Ecto neural progenitor cell (in vitro differentiated cells): ENCODE measurements around the gene CFAP77.
A peak's percentile ranks its signal among the peaks of the same experiment; 100 is the strongest.

Experiments used
- DNase-seq: peaks from one replicate; pipeline ENCODE4 v3.0.0-alpha.2; 2018; ENCODE audit warnings: low spot score

Gene CFAP77

GRCh38 chr9:132408521-132408920 is 1.5 kb upstream of the CFAP77 start:
- DNase-seq = no peak

GRCh38 chr9:132410642-132411041 is 631 bp downstream of the CFAP77 start:
- no peak for DNase-seq

GRCh38 chr9:132411091-132411508 is 1.1 kb downstream of the CFAP77 start:
- peak; percentile 85 for DNase-seq

- peak; percentile 79 for DNase-seq
Observed at GRCh38 chr9:132412089-132412488, 2.1 kb downstream of the CFAP77 start.

GRCh38 chr9:132413926-132414325 is 3.9 kb downstream of the CFAP77 start:
- DNase-seq = no peak

GRCh38 chr9:132414731-132415130 is 4.7 kb downstream of the CFAP77 start:
- no peak for DNase-seq

GRCh38 chr9:132415181-132415580 is 5.2 kb downstream of the CFAP77 start:
- no peak for DNase-seq

GRCh38 chr9:132418726-132419363 is 8.8 kb downstream of the CFAP77 start:
- no peak for DNase-seq

GRCh38 chr9:132422574-132422973 is 12.6 kb downstream of the CFAP77 start:
- no peak for DNase-seq

- no peak for DNase-seq
Observed at GRCh38 chr9:132423503-132423902, 13.5 kb downstream of the CFAP77 start.

- peak; percentile 83 for DNase-seq
Observed at GRCh38 chr9:132424857-132425674, 15.1 kb downstream of the CFAP77 start.

- no peak for DNase-seq
Observed at GRCh38 chr9:132425675-132426062, 15.7 kb downstream of the CFAP77 start.

- DNase-seq = no peak
Observed at GRCh38 chr9:132426639-132427414, 16.8 kb downstream of the CFAP77 start.

GRCh38 chr9:132430998-132431397 is 21.0 kb downstream of the CFAP77 start:
- DNase-seq = no peak

- no peak for DNase-seq
Observed at GRCh38 chr9:132434881-132435280, 24.9 kb downstream of the CFAP77 start.

GRCh38 chr9:132439153-132439552 is 29.1 kb downstream of the CFAP77 start:
- DNase-seq = no peak

GRCh38 chr9:132440735-132441134 is 30.7 kb downstream of the CFAP77 start:
- no peak for DNase-seq

GRCh38 chr9:132441404-132441803 is 31.4 kb downstream of the CFAP77 start:
- no peak for DNase-seq

GRCh38 chr9:132443951-132444607 is 34.1 kb downstream of the CFAP77 start:
- no peak for DNase-seq

GRCh38 chr9:132446887-132447286 is 36.9 kb downstream of the CFAP77 start:
- no peak for DNase-seq

- DNase-seq = peak; percentile 79
Observed at GRCh38 chr9:132447346-132447745, 37.3 kb downstream of the CFAP77 start.

- DNase-seq = no peak
Observed at GRCh38 chr9:132447902-132448301, 37.9 kb downstream of the CFAP77 start.
